Breast epithelium (tissue), 3 donors: Measurements from ENCODE around the gene NCK2.

Source experiments
- CTCF ChIP-seq, 3 donors: fragments of 450-650 bp; IDR thresholded peaks; one replicate each; pipeline ENCODE4 v1.5.1; 2016 to 2017; ENCODE audit warnings: antibody characterized with exemption in 3 of 3, mild to moderate bottlenecking in 3 of 3, moderate library complexity in 3 of 3
- POLR2A ChIP-seq: fragments of 450-650 bp; IDR thresholded peaks from one replicate; pipeline ENCODE4 v1.6.1; 2016; ENCODE audit warnings: antibody characterized with exemption, mild to moderate bottlenecking, moderate library complexity
- POLR2AphosphoS5 ChIP-seq, 3 donors: sonication (generic); formaldehyde crosslinking; IDR thresholded peaks; one replicate each; pipeline ENCODE4 v1.6.1; 2017; ENCODE audit warnings: antibody characterized with exemption in 3 of 3

- TF ChIP-seq POLR2AphosphoS5 (IDR thresholded peaks at IDR 0.05), result no peak
- no peak for TF ChIP-seq CTCF (IDR thresholded peaks at IDR 0.05)
- TF ChIP-seq POLR2A, result no peak
These were observed 11.2 kb downstream of the NCK2 start for GRCh38 chr2:105755895-105756294.
